ENCODE data around the gene CUL7.
"Not testable (repeated sequence)": the region's sequence is repeated elsewhere in the genome, so short reads cannot be mapped to it uniquely, and the experiment has no call there.

CUL7 gene

GRCh38 chr6:43053545-43054205 is at the start of gene CUL7:
CUL7 (minus strand) TSS chr6:43053851; CDS start chr6:43052788, 1,063 bp downstream.
- peak; percentile 78 for DNase-seq (ENCODE audit: low read depth)

- DNase-seq (ENCODE audit: low read depth), result no peak
Measured at GRCh38 chr6:43101497-43101896, 47.8 kb upstream of the CUL7 start.

GRCh38 chr6:43097502-43097901 is 43.9 kb upstream of the CUL7 start:
- no peak for DNase-seq (ENCODE audit: low read depth)

GRCh38 chr6:43097098-43097489 is 43.4 kb upstream of the CUL7 start:
- no peak for DNase-seq (ENCODE audit: low read depth)

- DNase-seq (ENCODE audit: low read depth), result no peak
Measured at GRCh38 chr6:43096451-43097097, 42.9 kb upstream of the CUL7 start.

- no peak for DNase-seq (ENCODE audit: low read depth)
Measured at GRCh38 chr6:43095939-43096338, 42.3 kb upstream of the CUL7 start.

- no peak for DNase-seq (ENCODE audit: low read depth)
Measured at GRCh38 chr6:43093436-43094289, 40.0 kb upstream of the CUL7 start.

GRCh38 chr6:43092635-43093034 is 39.0 kb upstream of the CUL7 start:
- no peak for DNase-seq (ENCODE audit: low read depth)

GRCh38 chr6:43091436-43091991 is 37.9 kb upstream of the CUL7 start:
- DNase-seq (ENCODE audit: low read depth), result no peak

- DNase-seq (ENCODE audit: low read depth), result no peak
Measured at GRCh38 chr6:43091020-43091419, 37.4 kb upstream of the CUL7 start.

- DNase-seq (ENCODE audit: low read depth), result no peak
Measured at GRCh38 chr6:43090559-43090956, 36.9 kb upstream of the CUL7 start.

GRCh38 chr6:43089874-43090558 is 36.4 kb upstream of the CUL7 start:
- DNase-seq (ENCODE audit: low read depth), result no peak

- DNase-seq (ENCODE audit: low read depth), result no peak
Measured at GRCh38 chr6:43089467-43089866, 35.8 kb upstream of the CUL7 start.

- no peak for DNase-seq (ENCODE audit: low read depth)
Measured at GRCh38 chr6:43088654-43089056, 35.0 kb upstream of the CUL7 start.

- no peak for DNase-seq (ENCODE audit: low read depth)
Measured at GRCh38 chr6:43086022-43086658, 32.5 kb upstream of the CUL7 start.

GRCh38 chr6:43082806-43083655 is 29.4 kb upstream of the CUL7 start:
- no peak for DNase-seq (ENCODE audit: low read depth)

- DNase-seq (ENCODE audit: low read depth), result not testable (repeated sequence)
Measured at GRCh38 chr6:43081922-43082321, 28.3 kb upstream of the CUL7 start.

GRCh38 chr6:43081043-43081442 is 27.4 kb upstream of the CUL7 start:
- no peak for DNase-seq (ENCODE audit: low read depth)

- DNase-seq (ENCODE audit: low read depth), result no peak
Measured at GRCh38 chr6:43078691-43079090, 25.0 kb upstream of the CUL7 start.

GRCh38 chr6:43077981-43078511 is 24.4 kb upstream of the CUL7 start:
- DNase-seq (ENCODE audit: low read depth), result no peak
